ENCODE measurements around the gene GZF1.

The GZF1 gene

GRCh38 chr20:23407781-23408464, 45.9 kb downstream of the GZF1 start:
- Histone ChIP-seq H3K4ac (ENCODE audit: low read depth, low read length) (no peak overlapping the region), H3K4me2 (ENCODE audit: low read length) (no peak overlapping the region), H3K4me1 (ENCODE audit: control insufficient read depth in 1 of 2, insufficient read depth in 2 of 2, low read length in 2 of 2) (no peaks in the 10 kb centered on the region), H4K12ac (ENCODE audit: low read depth, low read length) (no peak overlapping the region), H3K9me3 (ENCODE audit: insufficient read depth, low read depth, low read length) (no peaks in the 10 kb centered on the region), H3K14ac (ENCODE audit: low read length) (no peak overlapping the region), H3K18ac (ENCODE audit: low read length) (no peak overlapping the region), H3K27ac (ENCODE audit: low read depth, low read length) (no peak overlapping the region), H2BK5ac (ENCODE audit: low read depth, low read length, poor library complexity) (no peak overlapping the region), H3K27me3 (ENCODE audit: insufficient read depth, low read length) (no peaks in the 10 kb centered on the region), H2BK12ac (ENCODE audit: low read length) (no peak overlapping the region), H4K8ac (ENCODE audit: low read depth, low read length) (no peak overlapping the region), H2AK5ac (ENCODE audit: low read length) (no peak overlapping the region), H4K91ac (ENCODE audit: low read depth, low read length) (no peak overlapping the region), H3K9ac (ENCODE audit: low read length) (no peak overlapping the region), H2BK120ac (ENCODE audit: insufficient read depth, low read length, poor library complexity) (no peak overlapping the region), H3K79me2 (ENCODE audit: control insufficient read depth, insufficient read depth, low read length, poor library complexity) (no peaks in the 10 kb centered on the region), H3K23ac (ENCODE audit: low read length) (no peak overlapping the region), H3K4me3 (ENCODE audit: low read depth, low read length) (no peak overlapping the region), H3K79me1 (ENCODE audit: low read length) (no peaks in the 10 kb centered on the region), H3K36me3 (ENCODE audit: control insufficient read depth in 1 of 2, insufficient read depth in 2 of 2, low read length in 2 of 2) (no peaks in the 10 kb centered on the region), H2AFZ (ENCODE audit: insufficient read depth, low read length, poor library complexity) (no peak overlapping the region)
- no CpG with 5 or more reads among the region's 2 CpGs for WGBS (ENCODE audit: extremely low coverage, insufficient coverage, insufficient read length)
- DNase-seq, result no peak

GRCh38 chr20:23408957-23409356, 47.0 kb downstream of the GZF1 start:
- no peak for DNase-seq
- no peak overlapping the region for H2BK120ac ChIP-seq (ENCODE audit: insufficient read depth, low read length, poor library complexity)
- H2BK12ac ChIP-seq (ENCODE audit: low read length), result no peak overlapping the region
- H3K4ac ChIP-seq (ENCODE audit: low read depth, low read length), result no peak overlapping the region
- no peak overlapping the region for H3K4me2 ChIP-seq (ENCODE audit: low read length)
- peak overlapping the region; percentile 74 for H3K18ac ChIP-seq (ENCODE audit: low read length)
- no peak overlapping the region for H3K9ac ChIP-seq (ENCODE audit: low read length)
- WGBS (ENCODE audit: extremely low coverage, insufficient coverage, insufficient read length), result no CpG with 5 or more reads among the region's 2 CpGs
- no peak overlapping the region for H2AK5ac ChIP-seq (ENCODE audit: low read length)
- no peaks in the 10 kb centered on the region for H3K36me3 ChIP-seq (ENCODE audit: control insufficient read depth in 1 of 2, insufficient read depth in 2 of 2, low read length in 2 of 2)
- H2AFZ ChIP-seq (ENCODE audit: insufficient read depth, low read length, poor library complexity), result no peak overlapping the region
- H4K91ac ChIP-seq (ENCODE audit: low read depth, low read length), result no peak overlapping the region
- H4K8ac ChIP-seq (ENCODE audit: low read depth, low read length), result no peak overlapping the region
- H3K27me3 ChIP-seq (ENCODE audit: insufficient read depth, low read length), result no peaks in the 10 kb centered on the region
- no peak overlapping the region for H3K23ac ChIP-seq (ENCODE audit: low read length)
- no peak overlapping the region for H3K27ac ChIP-seq (ENCODE audit: low read depth, low read length)
- no peaks in the 10 kb centered on the region for H3K9me3 ChIP-seq (ENCODE audit: insufficient read depth, low read depth, low read length)
- H4K12ac ChIP-seq (ENCODE audit: low read depth, low read length), result no peak overlapping the region
- H3K79me2 ChIP-seq (ENCODE audit: control insufficient read depth, insufficient read depth, low read length, poor library complexity), result no peaks in the 10 kb centered on the region
- H3K79me1 ChIP-seq (ENCODE audit: low read length), result no peaks in the 10 kb centered on the region
- H3K4me3 ChIP-seq (ENCODE audit: low read depth, low read length), result no peak overlapping the region
- no peak overlapping the region for H3K14ac ChIP-seq (ENCODE audit: low read length)
- no peaks in the 10 kb centered on the region for H3K4me1 ChIP-seq (ENCODE audit: control insufficient read depth in 1 of 2, insufficient read depth in 2 of 2, low read length in 2 of 2)
- no peak overlapping the region for H2BK5ac ChIP-seq (ENCODE audit: low read depth, low read length, poor library complexity)

- no peak overlapping the region for H4K12ac ChIP-seq (ENCODE audit: low read depth, low read length)
- H3K4me1 ChIP-seq (ENCODE audit: control insufficient read depth in 1 of 2, insufficient read depth in 2 of 2, low read length in 2 of 2), result no peaks in the 10 kb centered on the region
- no peak overlapping the region for H3K9ac ChIP-seq (ENCODE audit: low read length)
- H2BK5ac ChIP-seq (ENCODE audit: low read depth, low read length, poor library complexity), result no peak overlapping the region
- no peaks in the 10 kb centered on the region for H3K79me1 ChIP-seq (ENCODE audit: low read length)
- H2AFZ ChIP-seq (ENCODE audit: insufficient read depth, low read length, poor library complexity), result no peak overlapping the region
- no peak overlapping the region for H3K27ac ChIP-seq (ENCODE audit: low read depth, low read length)
- H4K91ac ChIP-seq (ENCODE audit: low read depth, low read length), result no peak overlapping the region
- no peak overlapping the region for H3K23ac ChIP-seq (ENCODE audit: low read length)
- no peak overlapping the region for H3K18ac ChIP-seq (ENCODE audit: low read length)
- H2AK5ac ChIP-seq (ENCODE audit: low read length), result no peak overlapping the region
- no peak overlapping the region for H2BK12ac ChIP-seq (ENCODE audit: low read length)
- H2BK120ac ChIP-seq (ENCODE audit: insufficient read depth, low read length, poor library complexity), result no peak overlapping the region
- no peak overlapping the region for H3K14ac ChIP-seq (ENCODE audit: low read length)
- no peaks in the 10 kb centered on the region for H3K27me3 ChIP-seq (ENCODE audit: insufficient read depth, low read length)
- no peaks in the 10 kb centered on the region for H3K79me2 ChIP-seq (ENCODE audit: control insufficient read depth, insufficient read depth, low read length, poor library complexity)
- H3K9me3 ChIP-seq (ENCODE audit: insufficient read depth, low read depth, low read length), result no peaks in the 10 kb centered on the region
- no peak overlapping the region for H4K8ac ChIP-seq (ENCODE audit: low read depth, low read length)
- DNase-seq, result no peak
- H3K4me3 ChIP-seq (ENCODE audit: low read depth, low read length), result no peak overlapping the region
- no peaks in the 10 kb centered on the region for H3K36me3 ChIP-seq (ENCODE audit: control insufficient read depth in 1 of 2, insufficient read depth in 2 of 2, low read length in 2 of 2)
- peak overlapping the region; percentile 43 for H3K4ac ChIP-seq (ENCODE audit: low read depth, low read length)
- H3K4me2 ChIP-seq (ENCODE audit: low read length), result no peak overlapping the region
- WGBS (ENCODE audit: extremely low coverage, insufficient coverage, insufficient read length), result no CpG with 5 or more reads among the region's 3 CpGs
Measured at GRCh38 chr20:23409800-23410199, 47.8 kb downstream of the GZF1 start.

GRCh38 chr20:23410916-23411695, 49.1 kb downstream of the GZF1 start:
- Histone ChIP-seq H2AFZ (ENCODE audit: insufficient read depth, low read length, poor library complexity) (no peak overlapping the region), H2BK5ac (ENCODE audit: low read depth, low read length, poor library complexity) (no peak overlapping the region)

More at GRCh38 chr20:23410916-23411695, 49.1 kb downstream of the GZF1 start:
- Histone ChIP-seq H2BK12ac (ENCODE audit: low read length) (no peak overlapping the region), H3K9ac (ENCODE audit: low read length) (no peak overlapping the region), H3K79me1 (ENCODE audit: low read length) (no peaks in the 10 kb centered on the region), H3K23ac (ENCODE audit: low read length) (no peak overlapping the region), H2AK5ac (ENCODE audit: low read length) (no peak overlapping the region), H4K12ac (ENCODE audit: low read depth, low read length) (no peak overlapping the region), H3K27ac (ENCODE audit: low read depth, low read length) (no peak overlapping the region), H3K79me2 (ENCODE audit: control insufficient read depth, insufficient read depth, low read length, poor library complexity) (no peaks in the 10 kb centered on the region), H3K4me1 (ENCODE audit: control insufficient read depth in 1 of 2, insufficient read depth in 2 of 2, low read length in 2 of 2) (no peaks in the 10 kb centered on the region), H2BK120ac (ENCODE audit: insufficient read depth, low read length, poor library complexity) (no peak overlapping the region), H3K27me3 (ENCODE audit: insufficient read depth, low read length) (no peaks in the 10 kb centered on the region), H3K4me2 (ENCODE audit: low read length) (no peak overlapping the region), H3K36me3 (ENCODE audit: control insufficient read depth in 1 of 2, insufficient read depth in 2 of 2, low read length in 2 of 2) (no peaks in the 10 kb centered on the region), H3K14ac (ENCODE audit: low read length) (no peak overlapping the region), H4K91ac (ENCODE audit: low read depth, low read length) (no peak overlapping the region), H4K8ac (ENCODE audit: low read depth, low read length) (no peak overlapping the region), H3K9me3 (ENCODE audit: insufficient read depth, low read depth, low read length) (no peaks in the 10 kb centered on the region), H3K4ac (ENCODE audit: low read depth, low read length) (peak overlapping the region; percentile 83), H3K4me3 (ENCODE audit: low read depth, low read length) (no peak overlapping the region), H3K18ac (ENCODE audit: low read length) (no peak overlapping the region)
- no CpG with 5 or more reads among the region's 3 CpGs for WGBS (ENCODE audit: extremely low coverage, insufficient coverage, insufficient read length)
- DNase-seq, result no peak

Measured in trophoblast cell (in vitro differentiated cells and primary cell).